ENCODE measurements around the gene TMEM131L. TPM values are rescaled to one million over a fixed set of nuclear protein-coding genes. Genes with fewer than 3 reads are reported as not detected.

The TMEM131L gene
- total RNA-seq, 1 experiment from 2014 or later: 19.7 TPM

GRCh38 chr4:153474251-153474650, 8.1 kb downstream of the TMEM131L start:
- no peak overlapping the region for H3K4me2 ChIP-seq (ENCODE audit: low read length)
- no peaks in the 10 kb centered on the region for H3K4me1 ChIP-seq (ENCODE audit: control insufficient read depth in 1 of 2, insufficient read depth in 2 of 2, low read length in 2 of 2)
- DNase-seq (ENCODE audit: low read depth, low spot score): no peak
- H3K9ac ChIP-seq (ENCODE audit: low read length): no peak overlapping the region
- H3K79me2 ChIP-seq (ENCODE audit: insufficient read depth, low read length): peaks cover 33% of the 10 kb centered on the region
- H3K36me3 ChIP-seq (ENCODE audit: control insufficient read depth in 1 of 2, insufficient read depth in 2 of 2, low read length in 2 of 2): 0 out of 4 replicates have a peak, but pooled peaks cover 0 to 5% of the 10 kb centered on the region in 2 experiments
- intact Hi-C loops (cut with micrococcal nuclease): no loop called here
- POLR2A ChIA-PET: interaction anchor here (1.4 kb wide), 1 partner anchor 9 kb away, joined by 4 read pairs; no protein-coding TSS in a partner anchor
- H3K9me2 ChIP-seq (ENCODE audit: insufficient read depth): no peaks in the 10 kb centered on the region
- no peak overlapping the region for H3K27ac ChIP-seq (ENCODE audit: low read depth, low read length)
- H4K20me1 ChIP-seq (ENCODE audit: insufficient read depth): no peaks in the 10 kb centered on the region
- CTCF ChIA-PET: no interaction called here
- BruUV-seq (replicated peaks): no TSS peak
- RAD21 ChIA-PET (ENCODE audit: low non-redundant PET in 1 of 2, low total read pairs in 2 of 2, uncharacterized antibody in 2 of 2, unreplicated experiment in 2 of 2): no interaction called here
- H3K4me3 ChIP-seq (replicated peaks in 1 of 2; ENCODE audit: low read depth in 1 of 2, low read length in 2 of 2): no peak overlapping the region
- H2AFZ ChIP-seq (ENCODE audit: low read depth, low read length, poor library complexity, severe bottlenecking): no peak overlapping the region
- ATAC-seq: no peak
- H3K9me3 ChIP-seq (ENCODE audit: control insufficient read depth in 1 of 2, insufficient read depth in 1 of 2, low read depth in 1 of 2, low read length in 2 of 2): no peaks in the 10 kb centered on the region
- TF ChIP-seq FOSL1 (IDR thresholded peaks at IDR 0.05; ENCODE audit: low read depth) (no peak), CEBPB (IDR thresholded peaks at IDR 0.05; ENCODE audit: low read depth) (no peak), EZH2 (IDR thresholded peaks at IDR 0.05) (no peak), POLR2AphosphoS5 (IDR thresholded peaks at IDR 0.05; ENCODE audit: low read depth, low read length) (no peak), EZH2phosphoT487 (IDR thresholded peaks at IDR 0.05; ENCODE audit: borderline replicate concordance) (no peak), CBX3 (IDR thresholded peaks at IDR 0.05; ENCODE audit: low read depth) (no peak), SRF (IDR thresholded peaks at IDR 0.05; ENCODE audit: low read depth) (no peak)
- H3K27me3 ChIP-seq (ENCODE audit: insufficient read depth, low read length): no peaks in the 10 kb centered on the region

- BruUV-seq (replicated peaks): no TSS peak
- POLR2A ChIA-PET: no interaction called here
- Histone ChIP-seq H3K9me3 (ENCODE audit: control insufficient read depth in 1 of 2, insufficient read depth in 1 of 2, low read depth in 1 of 2, low read length in 2 of 2) (no peaks in the 10 kb centered on the region), H3K4me1 (ENCODE audit: control insufficient read depth in 1 of 2, insufficient read depth in 2 of 2, low read length in 2 of 2) (no peaks in the 10 kb centered on the region), H3K9me2 (ENCODE audit: insufficient read depth) (no peaks in the 10 kb centered on the region), H3K27me3 (ENCODE audit: insufficient read depth, low read length) (no peaks in the 10 kb centered on the region), H3K4me2 (ENCODE audit: low read length) (no peak overlapping the region), H3K9ac (ENCODE audit: low read length) (no peak overlapping the region), H3K4me3 (replicated peaks in 1 of 2; ENCODE audit: low read depth in 1 of 2, low read length in 2 of 2) (no peak overlapping the region), H3K79me2 (ENCODE audit: insufficient read depth, low read length) (peaks cover 11% of the 10 kb centered on the region), H3K27ac (ENCODE audit: low read depth, low read length) (no peak overlapping the region), H2AFZ (ENCODE audit: low read depth, low read length, poor library complexity, severe bottlenecking) (no peak overlapping the region), H4K20me1 (ENCODE audit: insufficient read depth) (no peaks in the 10 kb centered on the region), H3K36me3 (ENCODE audit: control insufficient read depth in 1 of 2, insufficient read depth in 2 of 2, low read length in 2 of 2) (0 out of 4 replicates have a peak, but pooled peaks cover 0 to 5% of the 10 kb centered on the region in 2 experiments)
- CTCF ChIA-PET: no interaction called here
- no peak for DNase-seq (ENCODE audit: low read depth, low spot score)
- intact Hi-C loops (cut with micrococcal nuclease): no loop called here
- no peak for ATAC-seq
- RAD21 ChIA-PET (ENCODE audit: low non-redundant PET in 1 of 2, low total read pairs in 2 of 2, uncharacterized antibody in 2 of 2, unreplicated experiment in 2 of 2): no interaction called here
- TF ChIP-seq MAX (IDR thresholded peaks at IDR 0.05): no peak
- TF ChIP-seq ZBTB33 (IDR thresholded peaks at IDR 0.05; ENCODE audit: extremely low read depth, insufficient replicate concordance, low read length): no peak
- TF ChIP-seq POLR2AphosphoS5 (IDR thresholded peaks at IDR 0.05; ENCODE audit: low read depth, low read length): no peak
- TF ChIP-seq RAD21 (IDR thresholded peaks at IDR 0.05; ENCODE audit: low read depth): no peak
Measured at GRCh38 chr4:153476829-153477574, 10.8 kb downstream of the TMEM131L start.
